ENCODE results near the gene UQCC2. TPM values are rescaled to one million over a fixed set of nuclear protein-coding genes. Genes with fewer than 3 reads are reported as not detected.

Gene UQCC2
- total RNA-seq, 2 experiments from 2014 or later, result 64.9 to 85.3 TPM

DNA sequence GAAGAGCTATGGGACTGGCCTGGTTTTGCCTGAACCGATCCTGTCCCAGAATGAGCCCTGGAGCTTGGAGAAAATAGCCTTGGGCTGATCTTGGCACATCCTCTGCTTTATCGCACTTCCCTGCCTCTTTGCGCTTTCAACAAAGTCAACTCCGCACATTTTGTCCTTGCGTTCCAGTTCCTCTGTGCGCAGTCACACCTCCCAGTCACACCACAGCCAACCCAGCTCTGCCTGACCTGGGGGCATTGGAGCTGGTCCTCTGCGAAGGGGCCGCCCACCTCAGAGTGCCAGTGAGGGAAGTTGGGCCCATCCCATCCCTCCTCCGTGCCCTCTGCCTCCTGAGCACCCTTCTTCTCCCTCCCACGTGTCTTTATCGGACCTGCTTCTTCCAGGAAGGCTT is 16.9 kb upstream of the UQCC2 start:
- Histone ChIP-seq H3K27ac (ENCODE audit: low read depth, low read length, poor library complexity, severe bottlenecking) (no peak overlapping the region), H3K9me2 (ENCODE audit: insufficient read depth, low read length) (no peaks in the 10 kb centered on the region), H4K20me1 (ENCODE audit: insufficient read depth, low read length) (no peaks in the 10 kb centered on the region), H3K4me3 (ENCODE audit: low read depth, low read length, poor library complexity, severe bottlenecking) (no peak overlapping the region), H3K9me3 (ENCODE audit: low read length) (no peaks in the 10 kb centered on the region), H3K4me2 (ENCODE audit: low read length) (no peak overlapping the region), H3K36me3 (ENCODE audit: insufficient read depth, low read length) (no peaks in the 10 kb centered on the region), H3K79me2 (ENCODE audit: insufficient read depth, low read depth, low read length) (no peaks in the 10 kb centered on the region), H2AFZ (ENCODE audit: low read length) (no peak overlapping the region), H3K4me1 (ENCODE audit: insufficient read depth, low read length, poor library complexity, severe bottlenecking) (no peaks in the 10 kb centered on the region)
- ChIA-PET CTCF (ENCODE audit: unreplicated experiment) (interaction anchor here (0.6 kb wide), 1 partner anchor 1597 kb away, joined by 3 read pairs; no protein-coding TSS in a partner anchor), POLR2A (no interaction called here)
- intact Hi-C loops (cut with micrococcal nuclease; ENCODE audit: unreplicated experiment), result no loop called here
- no TSS peak for BruUV-seq (replicated peaks)
- DNase-seq (ENCODE audit: low spot score), result no peak
- TF ChIP-seq CTCF (conservative IDR thresholded peaks at IDR 0.05; ENCODE audit: low read length), result no peak
- no peak for TF ChIP-seq EZH2phosphoT487 (IDR thresholded peaks at IDR 0.05; ENCODE audit: borderline replicate concordance, low read depth, low read length)

DNA sequence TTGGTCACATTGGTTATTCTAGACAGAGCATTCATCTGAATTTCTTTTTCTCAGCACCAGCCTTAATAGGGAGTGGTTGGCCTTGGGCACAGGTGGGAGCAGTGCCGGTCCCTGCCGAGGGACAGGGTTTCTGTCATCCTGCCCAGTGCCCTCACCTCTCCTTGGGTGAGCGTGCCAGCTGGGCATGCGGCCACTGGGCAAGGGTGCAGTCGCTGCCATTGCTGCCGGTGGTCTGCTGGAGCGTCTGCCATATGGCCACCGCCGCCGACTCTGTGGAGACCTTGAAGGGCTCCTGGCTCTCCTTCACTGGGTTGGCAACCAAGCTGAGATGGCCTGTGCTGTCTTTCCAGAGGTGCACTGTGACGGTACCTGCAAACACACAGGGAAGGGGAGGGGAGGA is 16.4 kb upstream of the UQCC2 start:
- H3K27ac ChIP-seq (ENCODE audit: low read depth, low read length, poor library complexity, severe bottlenecking), result no peak overlapping the region
- ChIA-PET CTCF (ENCODE audit: unreplicated experiment) (no interaction called here), POLR2A (no interaction called here)
- intact Hi-C loops (cut with micrococcal nuclease; ENCODE audit: unreplicated experiment), result no loop called here
- H4K20me1 ChIP-seq (ENCODE audit: insufficient read depth, low read length), result no peaks in the 10 kb centered on the region
- no peaks in the 10 kb centered on the region for H3K9me2 ChIP-seq (ENCODE audit: insufficient read depth, low read length)
- H3K4me3 ChIP-seq (ENCODE audit: low read depth, low read length, poor library complexity, severe bottlenecking), result no peak overlapping the region
- no peaks in the 10 kb centered on the region for H3K9me3 ChIP-seq (ENCODE audit: low read length)
- H3K36me3 ChIP-seq (ENCODE audit: insufficient read depth, low read length), result no peaks in the 10 kb centered on the region
- no peaks in the 10 kb centered on the region for H3K4me1 ChIP-seq (ENCODE audit: insufficient read depth, low read length, poor library complexity, severe bottlenecking)
- no peak overlapping the region for H2AFZ ChIP-seq (ENCODE audit: low read length)
- H3K79me2 ChIP-seq (ENCODE audit: insufficient read depth, low read depth, low read length), result no peaks in the 10 kb centered on the region
- no peak overlapping the region for H3K4me2 ChIP-seq (ENCODE audit: low read length)
- TF ChIP-seq EZH2phosphoT487 (IDR thresholded peaks at IDR 0.05; ENCODE audit: borderline replicate concordance, low read depth, low read length) (no peak), CTCF (conservative IDR thresholded peaks at IDR 0.05; ENCODE audit: low read length) (no peak)
- BruUV-seq (replicated peaks), result no TSS peak
- DNase-seq (ENCODE audit: low spot score), result no peak

- intact Hi-C loops (cut with micrococcal nuclease; ENCODE audit: unreplicated experiment), result no loop called here
- ChIA-PET CTCF (ENCODE audit: unreplicated experiment) (no interaction called here), POLR2A (no interaction called here)
- TF ChIP-seq CTCF (conservative IDR thresholded peaks at IDR 0.05; ENCODE audit: low read length) (no peak), EZH2phosphoT487 (IDR thresholded peaks at IDR 0.05; ENCODE audit: borderline replicate concordance, low read depth, low read length) (no peak)
- H3K4me1 ChIP-seq (ENCODE audit: insufficient read depth, low read length, poor library complexity, severe bottlenecking), result no peaks in the 10 kb centered on the region
- H3K4me2 ChIP-seq (ENCODE audit: low read length), result no peak overlapping the region
- H2AFZ ChIP-seq (ENCODE audit: low read length), result no peak overlapping the region
- H3K79me2 ChIP-seq (ENCODE audit: insufficient read depth, low read depth, low read length), result no peaks in the 10 kb centered on the region
- no peaks in the 10 kb centered on the region for H3K9me2 ChIP-seq (ENCODE audit: insufficient read depth, low read length)
- H3K4me3 ChIP-seq (ENCODE audit: low read depth, low read length, poor library complexity, severe bottlenecking), result no peak overlapping the region
- no peaks in the 10 kb centered on the region for H4K20me1 ChIP-seq (ENCODE audit: insufficient read depth, low read length)
- no peak for DNase-seq (ENCODE audit: low spot score)
- no TSS peak for BruUV-seq (replicated peaks)
- H3K9me3 ChIP-seq (ENCODE audit: low read length), result no peaks in the 10 kb centered on the region
- H3K27ac ChIP-seq (ENCODE audit: low read depth, low read length, poor library complexity, severe bottlenecking), result no peak overlapping the region
- H3K36me3 ChIP-seq (ENCODE audit: insufficient read depth, low read length), result no peaks in the 10 kb centered on the region
These were observed 15.6 kb upstream of the UQCC2 start for GRCh38 chr6:33727126-33727525.
